Ishikawa (cell line): ENCODE measurements around the gene GRP.

ENCODE experiments used
- CEBPB ChIP-seq: IDR thresholded peaks from 2 replicates; pipeline ENCODE4 v1.6.1; 2012
- EP300 ChIP-seq: IDR thresholded peaks from 2 replicates; pipeline ENCODE4 v1.6.1; 2012; ENCODE audit warnings: borderline replicate concordance
- FOXM1 ChIP-seq: IDR thresholded peaks from 2 replicates; pipeline ENCODE4 v1.6.1; 2012; ENCODE audit warnings: low read depth, borderline replicate concordance
- TAF1 ChIP-seq: IDR thresholded peaks from 2 replicates; pipeline ENCODE4 v1.6.1; 2012; ENCODE audit warnings: low read depth, mild to moderate bottlenecking
- TCF12 ChIP-seq: IDR thresholded peaks from 2 replicates; pipeline ENCODE4 v1.6.1; 2012; ENCODE audit warnings: low read depth
- TEAD4 ChIP-seq: IDR thresholded peaks from 2 replicates; pipeline ENCODE4 v1.6.1; 2012
- YY1 ChIP-seq: IDR thresholded peaks from 2 replicates; pipeline ENCODE4 v1.6.1; 2012; ENCODE audit warnings: low read depth
- ZBTB7A ChIP-seq: IDR thresholded peaks from 2 replicates; pipeline ENCODE4 v1.6.1; 2012; ENCODE audit warnings: low read depth
- TF ChIP-seq, protein P1 (sequence below): IDR thresholded peaks from 2 replicates; pipeline ENCODE4 v1.6.1; 2012; ENCODE audit warnings: low read depth, mild to moderate bottlenecking
- TF ChIP-seq, protein P2 (sequence below): IDR thresholded peaks from 2 replicates; pipeline ENCODE4 v1.6.1; 2012

DNA sequence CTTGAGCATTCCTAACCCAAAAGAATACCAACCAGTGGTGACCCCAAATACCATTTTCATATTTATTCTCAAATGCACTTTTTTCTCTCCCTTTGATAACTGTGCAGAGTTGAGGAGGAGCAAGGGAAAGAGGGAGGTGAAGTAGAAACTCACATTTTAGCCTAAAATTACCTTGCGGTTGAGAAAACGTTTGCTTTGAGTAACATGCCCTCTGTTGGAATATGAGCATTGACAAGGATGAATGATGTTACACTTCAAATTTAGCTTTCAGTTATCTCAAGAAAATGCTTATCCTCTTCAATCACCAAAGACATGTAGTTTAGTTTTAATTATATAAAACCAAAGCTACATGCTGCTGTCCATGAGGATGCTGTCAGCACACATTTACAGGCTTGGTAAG lies 2.4 kb downstream of the GRP start:
- TF ChIP-seq, protein P1, sequence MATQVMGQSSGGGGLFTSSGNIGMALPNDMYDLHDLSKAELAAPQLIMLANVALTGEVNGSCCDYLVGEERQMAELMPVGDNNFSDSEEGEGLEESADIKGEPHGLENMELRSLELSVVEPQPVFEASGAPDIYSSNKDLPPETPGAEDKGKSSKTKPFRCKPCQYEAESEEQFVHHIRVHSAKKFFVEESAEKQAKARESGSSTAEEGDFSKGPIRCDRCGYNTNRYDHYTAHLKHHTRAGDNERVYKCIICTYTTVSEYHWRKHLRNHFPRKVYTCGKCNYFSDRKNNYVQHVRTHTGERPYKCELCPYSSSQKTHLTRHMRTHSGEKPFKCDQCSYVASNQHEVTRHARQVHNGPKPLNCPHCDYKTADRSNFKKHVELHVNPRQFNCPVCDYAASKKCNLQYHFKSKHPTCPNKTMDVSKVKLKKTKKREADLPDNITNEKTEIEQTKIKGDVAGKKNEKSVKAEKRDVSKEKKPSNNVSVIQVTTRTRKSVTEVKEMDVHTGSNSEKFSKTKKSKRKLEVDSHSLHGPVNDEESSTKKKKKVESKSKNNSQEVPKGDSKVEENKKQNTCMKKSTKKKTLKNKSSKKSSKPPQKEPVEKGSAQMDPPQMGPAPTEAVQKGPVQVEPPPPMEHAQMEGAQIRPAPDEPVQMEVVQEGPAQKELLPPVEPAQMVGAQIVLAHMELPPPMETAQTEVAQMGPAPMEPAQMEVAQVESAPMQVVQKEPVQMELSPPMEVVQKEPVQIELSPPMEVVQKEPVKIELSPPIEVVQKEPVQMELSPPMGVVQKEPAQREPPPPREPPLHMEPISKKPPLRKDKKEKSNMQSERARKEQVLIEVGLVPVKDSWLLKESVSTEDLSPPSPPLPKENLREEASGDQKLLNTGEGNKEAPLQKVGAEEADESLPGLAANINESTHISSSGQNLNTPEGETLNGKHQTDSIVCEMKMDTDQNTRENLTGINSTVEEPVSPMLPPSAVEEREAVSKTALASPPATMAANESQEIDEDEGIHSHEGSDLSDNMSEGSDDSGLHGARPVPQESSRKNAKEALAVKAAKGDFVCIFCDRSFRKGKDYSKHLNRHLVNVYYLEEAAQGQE: no peak
- no peak for TF ChIP-seq YY1
- no peak for TF ChIP-seq EP300
- TF ChIP-seq, protein P2, sequence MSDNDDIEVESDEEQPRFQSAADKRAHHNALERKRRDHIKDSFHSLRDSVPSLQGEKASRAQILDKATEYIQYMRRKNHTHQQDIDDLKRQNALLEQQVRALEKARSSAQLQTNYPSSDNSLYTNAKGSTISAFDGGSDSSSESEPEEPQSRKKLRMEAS: no peak
- TF ChIP-seq CEBPB: no peak
- TF ChIP-seq TAF1: no peak
- no peak for TF ChIP-seq TCF12
- no peak for TF ChIP-seq FOXM1
- no peak for TF ChIP-seq ZBTB7A
- TF ChIP-seq TEAD4: no peak
